Endothelial cell of hepatic sinusoid (primary cell): ENCODE data around the gene FUT2.
"Not testable (repeated sequence)": the region's sequence is repeated elsewhere in the genome, so short reads cannot be mapped to it uniquely, and the experiment has no call there.

Experiments
- in situ Hi-C: cut with HindIII; loops from 2 replicates; pipeline ENCODE4 v1.10.0; 2017; ENCODE audit warnings: low sequenced_read_pairs

FUT2 gene

DNA sequence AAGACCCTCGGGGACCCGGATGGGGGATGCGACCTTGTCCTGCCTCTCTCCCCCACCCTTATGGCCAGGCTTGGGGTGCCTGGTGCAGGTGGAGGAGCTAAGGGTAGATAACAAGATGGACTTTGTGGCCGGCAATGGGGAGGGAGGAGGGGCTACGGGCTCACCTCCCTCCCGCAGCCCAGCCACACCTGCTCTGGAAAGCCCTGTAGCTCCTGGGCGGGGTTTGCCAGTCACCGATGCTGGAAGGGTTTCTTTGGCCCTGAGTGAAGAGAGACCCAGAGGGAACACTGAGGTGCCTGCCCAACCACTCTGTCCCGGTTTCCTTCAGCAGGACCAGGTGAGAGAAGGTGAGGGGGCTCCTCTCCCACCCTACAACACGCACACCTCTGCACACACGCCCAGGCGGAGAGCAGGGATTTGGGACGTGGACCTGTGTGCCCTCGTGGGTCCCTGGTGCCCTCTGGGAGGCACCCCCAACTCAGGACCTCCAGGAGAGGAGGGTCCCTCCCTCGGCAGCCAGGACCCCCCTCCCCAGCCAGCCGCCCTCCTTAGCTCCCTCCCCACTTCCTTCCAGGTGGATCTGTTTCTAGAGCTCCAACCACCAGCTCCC is at the start of gene FUT2:
Gene FUT2, plus strand, starts transcription at position 229 of the 610 bp plus-strand sequence. CDS start 6,986 bp downstream, outside the sequence.
- in situ Hi-C loops, result no loop called here

DNA sequence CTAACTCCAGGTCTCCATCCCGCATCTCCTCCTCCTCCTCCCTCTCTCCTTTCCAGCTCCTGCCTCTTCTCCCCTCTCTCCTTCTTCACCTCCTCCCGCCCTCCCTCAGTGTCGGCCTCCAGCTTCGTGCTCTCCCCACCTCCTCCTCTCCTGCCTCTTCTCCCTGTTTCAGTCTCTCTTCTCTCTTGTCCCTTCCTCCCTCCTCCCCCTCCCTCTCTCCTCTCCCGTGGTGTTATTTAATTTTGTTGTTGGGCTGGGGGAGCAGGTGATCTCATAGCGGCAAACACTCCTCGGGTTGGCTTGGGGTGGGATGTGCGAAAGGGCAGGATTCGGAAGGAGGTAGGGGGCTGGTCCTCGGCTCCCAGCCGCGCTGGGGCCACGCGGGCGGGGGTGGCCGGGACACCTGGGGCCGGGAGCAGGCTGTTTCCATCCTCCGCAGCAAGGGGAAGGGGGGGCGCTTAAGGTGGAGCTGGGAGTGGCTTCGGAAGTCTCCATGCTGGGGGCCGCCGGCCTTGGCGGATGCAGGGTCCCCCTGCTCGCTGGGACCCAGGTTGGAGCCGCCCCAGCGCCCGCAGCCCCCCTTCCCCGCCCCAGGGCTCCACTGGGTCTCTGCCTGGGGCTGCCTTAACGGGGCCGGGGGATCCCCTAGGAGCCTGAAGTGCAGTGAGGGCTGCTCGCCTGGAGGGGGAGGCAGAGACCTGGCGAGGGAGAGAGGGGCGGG is 49.6 kb upstream of the FUT2 start, which contains the start of gene CA11:
Gene CA11, minus strand, starts transcription at position 187 of the 721 bp plus-strand sequence. CDS start 555 bp downstream, outside the sequence.
- in situ Hi-C loops, result loop anchor here (25.0 kb wide), 1 partner anchor 316 kb away; the partner anchor contains the start of genes BAX and FTL

DNA sequence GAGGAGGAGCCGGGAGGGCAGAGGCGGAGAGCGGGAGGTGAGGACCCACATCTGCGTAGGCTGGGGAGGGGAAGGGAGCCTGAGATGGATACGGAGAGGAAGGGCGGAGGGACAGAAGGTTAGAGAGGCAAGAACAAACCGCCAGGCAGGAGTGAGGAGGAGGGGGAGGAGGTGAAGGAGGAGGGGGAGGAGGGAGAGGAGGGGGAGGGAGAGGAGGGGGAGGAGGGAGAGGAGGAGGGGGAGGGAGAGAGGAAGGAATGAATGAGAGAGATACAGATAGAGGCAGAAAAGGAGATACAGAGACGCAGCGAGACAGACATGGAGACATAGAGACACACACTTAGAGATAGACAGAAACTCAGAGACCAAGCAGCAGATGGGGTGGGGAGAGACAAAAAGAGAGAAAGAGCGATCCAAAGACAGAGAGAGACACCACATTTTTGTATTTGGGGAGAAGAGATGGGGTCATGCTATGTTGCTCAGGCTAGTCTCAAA is 49.0 kb upstream of the FUT2 start:
- in situ Hi-C loops, result loop anchor here (25.0 kb wide), 1 partner anchor 316 kb away; the partner anchor contains the start of genes BAX and FTL

DNA sequence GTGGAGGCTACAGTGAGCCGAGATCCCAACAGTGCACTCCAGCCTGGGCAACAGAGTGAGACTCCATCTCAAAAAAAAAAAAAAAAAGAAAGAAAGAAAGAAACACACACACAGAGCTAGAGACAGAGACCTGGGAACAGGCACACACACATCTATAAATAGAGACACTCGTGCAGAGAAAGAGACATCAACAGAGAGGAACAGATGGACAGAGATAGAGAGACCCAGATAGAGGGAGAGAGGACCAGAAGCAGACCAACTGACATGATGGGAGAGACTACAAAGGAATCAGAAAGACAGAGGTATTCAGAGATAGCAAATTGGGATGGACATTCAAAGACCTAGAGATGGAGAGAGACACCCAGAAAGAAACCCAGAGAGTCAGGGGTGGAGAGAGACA is 47.6 kb upstream of the FUT2 start:
- in situ Hi-C loops, result loop anchor here (25.0 kb wide), 1 partner anchor 314 kb away; the partner anchor contains the start of genes BAX and FTL

- in situ Hi-C loops, result no loop called here
Observed at GRCh38 chr19:48650974-48651682, 44.6 kb upstream of the FUT2 start.

- in situ Hi-C loops, result no loop called here
Observed at GRCh38 chr19:48651683-48652048, 44.1 kb upstream of the FUT2 start.

DNA sequence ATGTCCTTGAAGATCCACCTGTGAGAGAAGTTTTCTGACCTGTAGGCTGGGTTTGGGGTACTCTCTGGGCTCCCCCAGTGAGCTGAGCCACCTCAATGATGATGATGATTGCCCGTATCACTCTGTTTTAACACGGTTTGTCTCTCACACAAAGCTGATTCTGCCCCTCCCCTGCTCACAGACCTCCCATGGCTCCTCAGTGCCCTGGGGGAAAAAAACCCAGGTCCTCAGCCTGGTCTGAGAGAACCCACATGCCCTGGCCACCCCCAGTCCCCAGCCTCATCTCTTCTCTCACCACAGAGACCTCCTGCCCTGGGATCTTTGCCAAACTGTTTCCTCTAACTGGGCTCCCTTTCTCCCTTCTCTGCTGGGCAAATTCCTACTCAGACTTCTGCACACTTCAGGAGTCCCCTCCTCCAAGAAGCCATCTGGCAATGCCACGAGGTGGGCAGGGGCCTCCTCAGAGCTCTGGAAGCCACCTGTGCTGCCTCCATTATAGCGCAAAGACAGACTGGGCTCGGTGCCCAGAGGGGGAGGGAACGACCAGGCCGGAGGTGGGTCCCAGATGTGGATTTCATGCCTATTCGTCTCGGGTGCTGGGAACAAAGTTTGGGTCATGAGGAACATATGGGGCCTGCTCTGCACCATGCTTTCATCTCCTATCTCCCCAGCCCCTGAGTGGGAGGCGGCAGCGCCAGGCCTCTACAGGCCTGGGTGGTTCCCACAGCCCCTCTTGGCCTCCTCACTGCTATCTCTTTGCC is 41.3 kb upstream of the FUT2 start:
- in situ Hi-C loops, result no loop called here

- in situ Hi-C loops, result no loop called here
Observed at GRCh38 chr19:48656840-48657474, 38.8 kb upstream of the FUT2 start.

DNA sequence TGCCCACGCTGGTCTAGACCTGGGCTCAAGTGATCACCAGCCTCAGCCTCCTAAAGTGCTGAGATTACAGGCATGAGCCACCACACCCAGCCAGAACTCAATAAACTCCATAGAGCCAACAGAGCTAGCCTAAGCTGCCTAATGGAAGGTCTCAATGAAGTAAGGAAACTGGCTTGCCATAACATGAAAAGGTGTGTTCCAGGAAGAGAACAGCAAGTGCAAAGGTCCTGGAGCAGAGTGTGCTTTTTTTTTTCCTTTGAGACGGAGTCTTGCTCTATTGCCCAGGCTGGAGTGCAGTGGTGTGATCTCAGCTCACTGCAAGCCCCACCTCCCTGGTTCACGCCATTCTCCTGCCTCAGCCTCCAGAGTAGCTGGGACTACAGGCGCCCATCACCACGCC is 37.9 kb upstream of the FUT2 start:
- in situ Hi-C loops, result not testable (repeated sequence)

DNA sequence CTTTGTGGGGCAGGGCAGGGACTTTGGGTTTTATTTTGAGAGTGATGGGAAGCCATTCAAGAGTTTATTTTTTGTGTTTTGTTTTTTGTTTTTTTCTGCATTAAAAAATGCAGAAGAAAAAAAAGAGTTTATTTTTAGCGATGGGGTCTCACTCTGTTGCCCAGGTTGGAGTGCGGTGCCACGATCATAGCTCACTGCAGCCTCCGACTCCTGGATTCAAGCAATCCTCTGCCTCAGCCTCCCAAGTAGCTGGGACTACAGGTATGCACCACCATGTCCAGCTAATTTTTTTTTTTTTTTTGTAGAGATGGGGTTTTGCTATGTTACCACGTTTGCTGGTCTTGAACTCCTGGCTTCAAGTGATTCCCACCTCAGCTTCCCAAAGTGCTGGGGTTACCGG is 37.3 kb upstream of the FUT2 start:
- in situ Hi-C loops, result no loop called here

DNA sequence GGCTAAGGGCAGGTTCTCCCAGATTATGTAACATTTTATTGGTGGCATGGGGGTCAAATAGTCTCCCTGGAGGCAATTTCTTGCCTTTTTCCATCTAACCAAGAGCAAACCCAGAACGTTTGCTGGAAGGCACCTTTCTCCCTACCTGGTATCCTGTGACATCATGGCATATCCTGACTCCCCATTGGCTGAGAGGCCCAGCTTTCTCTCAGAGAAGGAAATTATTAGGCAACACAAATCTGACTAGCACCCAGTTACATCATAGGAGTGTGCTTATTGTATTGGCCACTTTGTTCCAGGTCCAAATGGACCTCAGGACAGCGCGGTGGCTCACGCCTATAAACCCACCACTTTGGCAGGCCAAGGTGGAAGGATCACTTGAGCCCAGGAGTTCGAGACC is 36.0 kb upstream of the FUT2 start:
- in situ Hi-C loops, result no loop called here

GRCh38 chr19:48660852-48661710 is 34.7 kb upstream of the FUT2 start:
- in situ Hi-C loops, result no loop called here

- in situ Hi-C loops, result no loop called here
Observed at GRCh38 chr19:48661711-48662090, 34.1 kb upstream of the FUT2 start.

DNA sequence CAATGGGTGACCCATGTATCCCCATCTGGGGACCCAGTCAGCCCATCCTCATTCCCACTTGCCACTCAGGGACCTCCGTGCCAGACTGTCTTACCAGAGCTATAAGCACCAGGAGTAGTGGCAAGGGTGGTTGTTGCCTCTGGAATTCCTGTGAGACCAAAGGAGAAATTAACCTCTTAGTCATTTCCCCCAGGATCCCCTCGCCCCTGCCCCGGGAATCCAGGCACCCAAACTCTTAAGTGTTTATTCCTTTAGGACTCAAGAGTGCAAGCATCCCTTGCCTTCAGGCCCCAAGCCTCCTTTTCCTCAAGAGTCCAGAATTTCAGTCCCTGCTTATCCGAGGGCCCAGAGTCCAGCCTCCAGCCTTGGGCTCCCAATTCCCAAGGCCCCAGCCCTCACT is 32.1 kb upstream of the FUT2 start:
- in situ Hi-C loops, result no loop called here

- in situ Hi-C loops, result no loop called here
Observed at GRCh38 chr19:48664476-48664875, 31.3 kb upstream of the FUT2 start.

GRCh38 chr19:48665786-48666185 is 30.0 kb upstream of the FUT2 start:
- in situ Hi-C loops, result no loop called here

GRCh38 chr19:48668332-48668731 is 27.4 kb upstream of the FUT2 start:
- in situ Hi-C loops, result no loop called here

DNA sequence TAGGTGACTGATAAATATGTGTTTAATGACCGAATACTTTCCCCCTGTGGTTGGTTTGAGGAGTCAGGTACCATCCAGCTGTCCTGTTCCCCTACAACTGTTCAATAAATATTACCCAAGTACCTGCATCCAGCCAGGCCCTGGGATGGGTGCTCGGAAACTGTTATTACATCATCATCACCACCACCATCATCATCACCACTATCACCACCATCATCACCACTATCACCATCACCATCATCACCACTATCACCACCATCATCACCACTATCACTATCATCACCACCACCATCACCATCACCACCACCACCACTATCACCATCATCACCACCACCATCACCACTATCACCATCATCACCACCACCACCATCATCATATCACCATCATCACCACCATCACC is 27.0 kb upstream of the FUT2 start:
- in situ Hi-C loops, result no loop called here

DNA sequence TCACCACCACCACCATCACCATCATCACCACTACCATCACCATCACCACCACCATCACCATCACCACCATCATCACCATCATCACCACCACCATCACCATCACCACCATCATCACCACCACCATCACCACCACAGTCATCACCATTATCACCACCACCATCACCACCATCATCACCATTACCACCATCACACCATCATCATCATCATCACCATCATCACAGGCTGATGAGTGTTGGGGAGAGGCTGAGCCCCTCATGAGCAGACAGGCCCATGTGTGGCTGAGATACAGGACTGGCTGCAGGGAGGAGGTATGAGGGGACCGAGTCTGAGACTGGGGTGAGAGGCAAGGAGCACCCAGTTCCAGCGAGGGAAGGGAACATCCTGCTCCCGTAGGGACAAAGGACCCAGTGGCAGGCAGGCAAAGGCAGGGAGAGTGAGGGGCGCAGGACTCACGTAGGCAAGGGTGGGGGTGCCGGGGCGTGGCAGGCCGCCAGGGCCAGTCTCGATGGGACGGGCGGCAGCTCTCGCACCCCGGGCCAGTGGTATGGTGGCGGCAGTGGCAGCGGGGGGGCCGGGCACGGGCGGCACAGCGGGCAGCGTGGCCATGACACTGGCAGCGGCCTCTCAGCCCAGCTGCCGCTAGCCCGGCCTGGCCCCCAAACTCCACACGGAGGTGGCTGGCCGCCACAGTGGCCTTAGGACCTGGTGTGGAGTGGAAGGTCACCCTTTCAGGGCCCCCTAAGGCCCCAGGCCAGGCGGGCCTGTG is 25.7 kb upstream of the FUT2 start:
- in situ Hi-C loops, result loop anchor here (10.0 kb wide), 1 partner anchor 125 kb away; no protein-coding TSS in a partner anchor
